Activated CD4-positive, alpha-beta memory T cell treated with anti-CD3 and anti-CD28 coated beads, Interleukin-2, amount 10 ng/mL, durations not matched to agents 7 days and 5 days (primary cell): ENCODE results near the gene OXSR1. TPM values are rescaled to one million over a fixed set of nuclear protein-coding genes. Genes with fewer than 3 reads are reported as not detected.
"Not testable (repeated sequence)": the region's sequence is repeated elsewhere in the genome, so short reads cannot be mapped to it uniquely, and the experiment has no call there.

Experiments used
- CTCF ChIA-PET: fragments of 350-600 bp; sonication (Branson Sonifier 250); formaldehyde crosslinking; loops from one replicate; lab custom pipeline; 2021; ENCODE audit warnings: antibody characterized with exemption, inconsistent platforms; lab: Charles Lee
- POLR2A ChIA-PET: fragments of 350-600 bp; sonication (Branson Sonifier 250); formaldehyde crosslinking; loops from one replicate; lab custom pipeline; 2021; ENCODE audit warnings: antibody characterized with exemption; lab: Charles Lee
- DNase-seq: peaks from one replicate; pipeline ENCODE4 v3.0.0-alpha.2; 2020
- H3K27ac Mint-ChIP-seq: one replicate; pipeline ENCODE4 v1.8.0; 2021; ENCODE audit warnings: mild to moderate bottlenecking, mixed read lengths
- H3K27me3 Mint-ChIP-seq: one replicate; pipeline ENCODE4 v1.8.0; 2021; ENCODE audit warnings: mixed read lengths
- H3K36me3 Mint-ChIP-seq: one replicate; pipeline ENCODE4 v1.8.0; 2021; ENCODE audit warnings: low read depth, mixed read lengths
- H3K4me1 Mint-ChIP-seq: one replicate; pipeline ENCODE4 v1.8.0; 2021; ENCODE audit warnings: mixed read lengths
- H3K4me3 Mint-ChIP-seq: one replicate; pipeline ENCODE4 v1.8.0; 2021; ENCODE audit warnings: mild to moderate bottlenecking, mixed read lengths
- H3K9me3 Mint-ChIP-seq: one replicate; pipeline ENCODE4 v1.8.0; 2021; ENCODE audit warnings: mixed read lengths
- total RNA-seq, 2 experiments: library from RNA; stranded (reverse); gene quantifications; one replicate each; pipeline ENCODE4 v1.2.3, GENCODE V29; 2021

The OXSR1 gene
- total RNA-seq, 2 experiments from 2014 or later = 67.5 to 71.3 TPM

- Mint-ChIP-seq H3K27ac (no peak overlapping the region), H3K27me3 (no peaks in the 10 kb centered on the region), H3K9me3 (no peaks in the 10 kb centered on the region), H3K4me1 (no peaks in the 10 kb centered on the region), H3K36me3 (peaks cover 3% of the 10 kb centered on the region), H3K4me3 (no peak overlapping the region)
- DNase-seq = no peak
- CTCF ChIA-PET = no interaction called here
- POLR2A ChIA-PET = no interaction called here
These were observed 109.7 kb downstream of the OXSR1 start for GRCh38 chr3:38274864-38275649.

GRCh38 chr3:38275658-38276057, 110.3 kb downstream of the OXSR1 start:
- H3K27me3 Mint-ChIP-seq = no peaks in the 10 kb centered on the region
- H3K36me3 Mint-ChIP-seq = peaks cover 3% of the 10 kb centered on the region
- no peaks in the 10 kb centered on the region for H3K9me3 Mint-ChIP-seq
- DNase-seq = no peak
- CTCF ChIA-PET = no interaction called here
- no peaks in the 10 kb centered on the region for H3K4me1 Mint-ChIP-seq
- no peak overlapping the region for H3K4me3 Mint-ChIP-seq
- POLR2A ChIA-PET = no interaction called here
- no peak overlapping the region for H3K27ac Mint-ChIP-seq

- no peaks in the 10 kb centered on the region for H3K4me1 Mint-ChIP-seq
- no peak overlapping the region for H3K27ac Mint-ChIP-seq
- POLR2A ChIA-PET = no interaction called here
- CTCF ChIA-PET = no interaction called here
- H3K4me3 Mint-ChIP-seq = no peak overlapping the region
- no peaks in the 10 kb centered on the region for H3K27me3 Mint-ChIP-seq
- no peaks in the 10 kb centered on the region for H3K36me3 Mint-ChIP-seq
- H3K9me3 Mint-ChIP-seq = no peaks in the 10 kb centered on the region
- no peak for DNase-seq
These were observed 111.0 kb downstream of the OXSR1 start for GRCh38 chr3:38276081-38276916.

- Mint-ChIP-seq H3K27ac (no peak overlapping the region), H3K27me3 (no peaks in the 10 kb centered on the region)
- CTCF ChIA-PET = no interaction called here
These were observed 111.7 kb downstream of the OXSR1 start for GRCh38 chr3:38276917-38277630.

GRCh38 chr3:38278841-38279240, 113.5 kb downstream of the OXSR1 start:
- H3K4me3 Mint-ChIP-seq = no peak overlapping the region
- no peaks in the 10 kb centered on the region for H3K4me1 Mint-ChIP-seq
- ChIA-PET POLR2A (no interaction called here), CTCF (interaction anchor here (0.7 kb wide), 1 partner anchor 345 kb away, joined by 5 read pairs; no protein-coding TSS in a partner anchor)
- no peaks in the 10 kb centered on the region for H3K27me3 Mint-ChIP-seq
- DNase-seq = no peak
- no peak overlapping the region for H3K27ac Mint-ChIP-seq
- H3K9me3 Mint-ChIP-seq = no peaks in the 10 kb centered on the region
- no peaks in the 10 kb centered on the region for H3K36me3 Mint-ChIP-seq

More at GRCh38 chr3:38276917-38277630, 111.7 kb downstream of the OXSR1 start:
- no peaks in the 10 kb centered on the region for H3K36me3 Mint-ChIP-seq
- no peaks in the 10 kb centered on the region for H3K4me1 Mint-ChIP-seq
- POLR2A ChIA-PET = no interaction called here
- no peak overlapping the region for H3K4me3 Mint-ChIP-seq
- DNase-seq = no peak
- H3K9me3 Mint-ChIP-seq = no peaks in the 10 kb centered on the region

GRCh38 chr3:38281895-38282686, 116.8 kb downstream of the OXSR1 start, which contains the start of gene SLC22A14:
SLC22A14 (plus strand) TSS chr3:38282294; CDS start chr3:38306027, 23,733 bp downstream.
- CTCF ChIA-PET = no interaction called here
- POLR2A ChIA-PET = no interaction called here

GRCh38 chr3:38283810-38284755, 118.7 kb downstream of the OXSR1 start:
- Mint-ChIP-seq H3K9me3 (no peaks in the 10 kb centered on the region), H3K36me3 (no peaks in the 10 kb centered on the region)
- POLR2A ChIA-PET = no interaction called here

More at GRCh38 chr3:38281895-38282686, 116.8 kb downstream of the OXSR1 start, which contains the start of gene SLC22A14:
- Mint-ChIP-seq H3K4me1 (no peaks in the 10 kb centered on the region), H3K36me3 (no peaks in the 10 kb centered on the region), H3K9me3 (no peaks in the 10 kb centered on the region), H3K4me3 (no peak within 1 kb of the TSS), H3K27me3 (no peaks in the 10 kb centered on the region), H3K27ac (no peak within 1 kb of the TSS)
- no peak for DNase-seq

GRCh38 chr3:38284756-38285150, 119.4 kb downstream of the OXSR1 start:
- no peak for DNase-seq
- Mint-ChIP-seq H3K4me1 (no peaks in the 10 kb centered on the region), H3K9me3 (no peaks in the 10 kb centered on the region), H3K27ac (no peak overlapping the region), H3K36me3 (no peaks in the 10 kb centered on the region), H3K27me3 (no peaks in the 10 kb centered on the region), H3K4me3 (no peak overlapping the region)
- CTCF ChIA-PET = no interaction called here
- POLR2A ChIA-PET = no interaction called here

More at GRCh38 chr3:38283810-38284755, 118.7 kb downstream of the OXSR1 start:
- no peak overlapping the region for H3K27ac Mint-ChIP-seq
- CTCF ChIA-PET = no interaction called here
- no peaks in the 10 kb centered on the region for H3K4me1 Mint-ChIP-seq
- no peak for DNase-seq
- H3K4me3 Mint-ChIP-seq = no peak overlapping the region
- H3K27me3 Mint-ChIP-seq = no peaks in the 10 kb centered on the region

- CTCF ChIA-PET, H3K36me3 Mint-ChIP-seq, H3K27me3 Mint-ChIP-seq, H3K4me1 Mint-ChIP-seq, H3K9me3 Mint-ChIP-seq, DNase-seq, H3K27ac Mint-ChIP-seq, POLR2A ChIA-PET, H3K4me3 Mint-ChIP-seq: not testable (repeated sequence)
These were observed 124.2 kb downstream of the OXSR1 start for GRCh38 chr3:38289286-38290217.

GRCh38 chr3:38297053-38297452, 131.7 kb downstream of the OXSR1 start:
- CTCF ChIA-PET, H3K36me3 Mint-ChIP-seq, H3K27ac Mint-ChIP-seq, DNase-seq, H3K9me3 Mint-ChIP-seq, H3K4me3 Mint-ChIP-seq, H3K4me1 Mint-ChIP-seq: not testable (repeated sequence)
- peaks cover 25% of the 10 kb centered on the region for H3K27me3 Mint-ChIP-seq
- POLR2A ChIA-PET = interaction anchor here (1.2 kb wide), 1 partner anchor 1099 kb away, joined by 3 read pairs; no protein-coding TSS in a partner anchor
